NCI-H2029 treated with DMSO at 0.1 percent for 48 hours (cell line): ENCODE measurements around the gene ADGRG6.
"Not testable (repeated sequence)": the region's sequence is repeated elsewhere in the genome, so short reads cannot be mapped to it uniquely, and the experiment has no call there.

Experiments
- DNase-seq: peaks from one replicate; lab custom pipeline; 2025; lab: John Stamatoyannopoulos, UW

ADGRG6 gene

DNA sequence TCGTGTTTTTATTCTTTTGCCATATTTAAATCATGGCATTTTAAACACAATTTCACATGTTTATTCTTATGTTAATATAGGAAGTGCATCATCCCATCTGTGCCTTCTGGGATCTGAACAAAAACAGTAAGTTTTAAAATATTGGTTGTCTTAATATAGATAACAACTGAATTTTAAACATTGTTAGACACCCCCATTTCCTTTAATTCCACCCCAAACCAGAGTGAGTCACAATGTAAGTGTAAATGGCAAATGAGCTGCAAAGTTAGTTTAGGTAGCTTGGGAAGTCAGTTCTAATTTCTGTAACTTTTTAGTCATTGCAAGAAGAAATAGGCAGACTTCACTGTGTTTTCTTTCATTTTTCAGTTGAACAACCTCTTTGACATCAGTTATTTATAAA is 108.0 kb downstream of the ADGRG6 start:
- DNase-seq = no peak

GRCh38 chr6:142411145-142411544 is 109.3 kb downstream of the ADGRG6 start:
- DNase-seq = no peak

DNA sequence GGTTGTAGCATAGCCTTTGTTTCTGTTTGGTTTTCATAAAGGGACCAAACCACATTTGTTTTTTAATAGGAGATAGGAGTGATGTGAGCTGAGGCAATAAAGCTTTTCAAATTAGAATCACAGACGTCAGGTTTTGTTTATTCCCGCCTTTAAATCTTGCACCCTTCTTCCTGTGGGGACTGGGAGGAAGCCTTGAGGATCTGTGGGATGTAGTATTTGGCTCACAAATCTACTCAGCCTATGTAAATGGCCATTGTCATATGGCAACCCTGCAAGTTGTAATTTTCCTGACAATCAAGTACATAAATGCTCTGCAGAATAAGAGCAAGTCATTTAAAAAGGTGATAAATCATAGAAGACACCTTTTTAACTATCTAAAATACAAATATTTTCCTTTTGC is 110.4 kb downstream of the ADGRG6 start:
- DNase-seq = no peak

GRCh38 chr6:142412658-142413057 is 110.9 kb downstream of the ADGRG6 start:
- DNase-seq = no peak

DNA sequence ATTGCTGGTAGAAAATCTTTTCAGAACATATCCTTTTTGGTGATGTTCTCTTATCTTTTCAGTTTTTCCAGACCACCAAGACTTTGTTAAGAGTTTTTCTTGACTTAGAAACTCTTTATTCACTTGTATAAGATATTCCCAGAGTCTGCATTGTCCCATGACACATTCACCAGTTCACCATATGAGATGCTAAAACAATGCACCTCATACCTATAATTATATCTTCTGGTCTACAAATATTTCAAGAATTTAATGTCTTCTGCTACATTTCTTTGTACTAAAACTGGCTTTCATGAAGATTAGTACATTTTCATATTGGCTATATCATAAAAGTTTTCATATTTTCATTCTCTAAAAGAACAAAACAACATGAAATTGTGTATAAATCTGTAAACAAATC is 111.3 kb downstream of the ADGRG6 start:
- no peak for DNase-seq

DNA sequence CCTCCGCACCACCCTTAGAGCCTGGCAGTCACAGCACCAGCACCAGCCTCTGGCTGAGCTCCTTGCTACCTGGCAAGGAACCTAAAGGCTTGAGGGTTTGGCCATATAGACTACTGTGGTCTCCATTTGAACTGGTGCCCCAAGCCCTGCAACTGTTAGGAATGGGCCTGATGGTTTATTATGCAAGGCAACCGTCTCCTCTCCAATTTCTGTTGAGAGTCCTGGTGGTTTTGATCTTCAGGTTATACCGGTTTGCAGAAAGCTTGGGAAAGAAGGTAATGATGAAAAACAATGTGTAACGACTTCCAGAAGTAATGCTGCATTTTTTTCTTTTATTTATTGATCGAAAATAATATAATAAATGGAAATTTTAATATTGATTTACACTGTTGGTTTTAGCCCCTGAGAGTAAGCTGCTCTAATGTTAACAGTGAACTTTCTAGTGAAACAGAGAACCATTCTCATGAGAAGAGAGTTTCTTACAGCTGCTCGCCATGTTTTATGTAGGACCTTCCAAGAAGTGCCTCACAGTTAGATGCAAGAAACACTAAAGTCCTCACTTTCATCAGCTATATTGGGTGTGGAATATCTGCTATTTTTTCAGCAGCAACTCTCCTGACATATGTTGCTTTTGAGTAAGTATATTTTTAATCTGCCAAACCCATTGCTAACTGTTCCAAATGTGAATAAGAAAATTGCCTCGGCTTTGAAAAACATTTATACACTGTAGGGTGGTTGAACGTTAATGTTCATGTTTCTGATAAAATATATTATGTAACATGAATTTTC is 112.8 kb downstream of the ADGRG6 start:
- no peak for DNase-seq

- no peak for DNase-seq
Measured at GRCh38 chr6:142416179-142416578, 114.4 kb downstream of the ADGRG6 start.

DNA sequence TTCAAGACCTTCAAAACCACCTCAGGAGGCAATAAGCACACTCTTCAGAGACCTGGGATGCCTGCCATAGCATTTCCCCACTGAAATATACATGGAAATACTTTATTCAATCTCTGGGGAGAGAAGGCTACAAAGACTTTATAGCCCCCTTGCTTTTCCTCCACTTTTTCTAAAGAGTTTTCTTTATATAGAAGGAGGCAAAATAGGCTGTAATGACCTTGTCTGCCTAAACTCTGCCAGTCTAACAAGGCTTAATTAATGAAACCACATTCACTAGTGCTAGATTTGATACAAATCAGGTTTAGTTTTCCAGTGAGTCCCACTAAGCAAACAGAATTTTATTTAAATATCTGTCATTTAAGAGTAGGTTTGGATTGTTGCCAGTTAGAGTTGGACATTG is 114.9 kb downstream of the ADGRG6 start:
- no peak for DNase-seq

DNA sequence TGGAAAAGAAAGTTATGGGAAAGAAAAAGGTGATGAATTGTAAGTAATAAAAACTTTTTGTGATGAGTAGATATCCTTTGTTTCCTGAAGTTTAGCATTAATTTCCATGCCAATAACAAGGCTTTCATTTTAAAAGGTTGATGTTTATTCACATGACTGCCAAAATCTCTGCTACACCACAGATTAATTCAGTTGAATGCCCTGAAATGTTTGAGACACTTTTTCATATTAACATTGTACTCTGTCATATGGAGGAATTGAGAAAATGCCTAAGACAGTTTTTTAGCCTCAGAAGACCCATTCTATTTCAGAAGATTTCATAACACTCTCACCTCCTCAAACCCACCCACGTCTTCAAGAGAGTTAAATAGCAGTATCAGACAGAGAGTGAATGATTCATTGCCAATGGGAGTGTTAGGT is 115.5 kb downstream of the ADGRG6 start:
- no peak for DNase-seq

GRCh38 chr6:142419071-142419470 is 117.3 kb downstream of the ADGRG6 start:
- DNase-seq = no peak

GRCh38 chr6:142420802-142421201 is 119.0 kb downstream of the ADGRG6 start:
- no peak for DNase-seq

GRCh38 chr6:142421285-142422117 is 119.7 kb downstream of the ADGRG6 start:
- no peak for DNase-seq

- not testable (repeated sequence) for DNase-seq
Measured at GRCh38 chr6:142426444-142427132, 124.8 kb downstream of the ADGRG6 start.

DNA sequence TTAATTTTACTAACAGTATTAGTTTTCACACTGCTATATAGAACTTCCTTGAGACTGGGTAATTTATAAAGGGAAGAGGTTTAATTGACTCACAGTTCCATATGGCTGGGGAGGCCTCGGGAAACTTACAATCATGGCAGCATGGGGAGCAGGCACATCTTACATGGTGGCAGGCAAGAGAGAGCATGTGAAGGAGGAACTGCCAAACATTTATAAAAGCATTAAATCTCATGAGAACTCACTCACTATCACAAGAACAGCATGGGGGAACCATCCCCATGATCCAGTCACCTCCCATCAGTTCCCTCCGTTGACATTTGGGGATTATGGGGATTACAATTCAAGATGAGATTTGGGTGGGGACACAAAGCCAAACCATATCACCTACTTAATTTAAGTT is 126.7 kb downstream of the ADGRG6 start:
- not testable (repeated sequence) for DNase-seq

DNA sequence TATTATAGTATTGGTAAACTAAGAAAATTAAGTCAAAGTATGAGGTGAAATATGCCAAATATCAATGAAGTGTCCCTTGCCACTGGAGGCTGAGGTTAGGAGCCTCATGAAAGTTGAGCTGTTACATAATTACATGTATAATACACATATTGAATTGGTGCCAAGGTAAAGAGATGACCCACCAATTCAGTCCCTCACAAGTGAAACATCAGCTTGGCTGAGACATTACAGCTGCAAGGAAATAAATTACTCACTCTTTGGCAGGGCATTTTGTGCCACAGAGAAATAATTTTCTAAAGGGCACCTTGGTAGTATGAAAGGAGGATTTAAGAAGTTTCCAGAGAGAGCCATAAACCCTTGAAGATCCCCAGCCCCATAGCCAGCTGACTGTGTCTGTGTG is 127.4 kb downstream of the ADGRG6 start:
- DNase-seq = no peak

GRCh38 chr6:142433419-142433818 is 131.6 kb downstream of the ADGRG6 start:
- no peak for DNase-seq

DNA sequence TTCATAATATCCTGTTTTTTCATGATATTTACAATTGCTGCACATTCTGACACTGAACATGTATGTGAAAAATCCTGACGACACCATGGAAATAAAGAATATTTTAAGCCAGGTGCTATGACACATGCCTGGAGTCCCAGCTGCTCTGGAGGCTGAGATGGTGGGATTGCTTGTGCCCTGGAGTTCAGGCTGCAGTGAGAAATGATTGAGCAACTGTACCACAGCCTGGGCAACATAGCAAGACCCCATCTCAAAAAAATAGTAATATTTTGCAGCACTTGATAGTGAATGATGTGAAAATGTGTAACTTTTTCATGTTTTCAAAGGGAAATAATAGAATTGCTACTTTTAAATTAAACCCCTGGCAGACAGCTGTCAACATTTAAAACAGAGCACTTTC is 137.1 kb downstream of the ADGRG6 start:
- no peak for DNase-seq

GRCh38 chr6:142440600-142441293 is 138.9 kb downstream of the ADGRG6 start:
- DNase-seq = no peak

DNA sequence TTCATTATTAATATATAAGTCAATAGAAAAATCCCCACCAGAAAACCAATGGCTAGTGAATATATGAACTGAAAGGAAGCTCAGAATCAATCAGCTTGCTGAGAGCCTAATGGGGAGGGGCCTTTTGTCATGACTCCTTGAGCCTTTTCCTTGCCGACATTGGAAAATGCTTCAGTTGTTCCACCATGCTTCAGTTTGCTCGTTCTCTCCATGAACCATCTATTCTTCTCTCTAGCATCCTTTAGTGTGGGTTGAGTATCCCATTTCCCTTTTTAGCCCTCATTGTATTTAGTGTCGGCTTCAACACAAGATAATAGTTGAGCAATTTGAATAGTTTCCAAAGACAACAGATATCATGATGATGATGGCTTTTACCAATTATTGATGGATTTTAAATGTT is 139.9 kb downstream of the ADGRG6 start:
- no peak for DNase-seq

GRCh38 chr6:142443102-142443501 is 141.3 kb downstream of the ADGRG6 start:
- no peak for DNase-seq

GRCh38 chr6:142443532-142443931 is 141.7 kb downstream of the ADGRG6 start:
- DNase-seq = no peak

- no peak for DNase-seq
Measured at GRCh38 chr6:142444376-142444775, 142.6 kb downstream of the ADGRG6 start.
